HFFc6 (cell line): Measurements from ENCODE around the gene SLC16A12. TPM values are rescaled to one million over a fixed set of nuclear protein-coding genes. Genes with fewer than 3 reads are reported as not detected.
A peak's percentile ranks its signal among the peaks of the same experiment; 100 is the strongest.

Experiments used
- DNase-seq: peaks from one replicate; pipeline ENCODE4 v3.0.0-alpha.2; 2018
- H3K27ac Mint-ChIP-seq: 2 replicates; pipeline ENCODE4 v1.8.0; 2020; ENCODE audit warnings: mild to moderate bottlenecking, mixed read lengths
- H3K27me3 Mint-ChIP-seq: 2 replicates; pipeline ENCODE4 v1.8.0; 2021; ENCODE audit warnings: mild to moderate bottlenecking, moderate library complexity, mixed read lengths; ENCODE audit not compliant: insufficient read depth
- H3K36me3 Mint-ChIP-seq: 2 replicates; pipeline ENCODE4 v1.8.0; 2021; ENCODE audit warnings: low read depth, mixed read lengths
- H3K4me1 Mint-ChIP-seq: 2 replicates; pipeline ENCODE4 v1.8.0; 2020; ENCODE audit warnings: low read depth, mixed read lengths
- H3K4me3 Mint-ChIP-seq: 2 replicates; pipeline ENCODE4 v1.8.0; 2020; ENCODE audit warnings: mild to moderate bottlenecking, moderate library complexity, mixed read lengths
- H3K9me3 Mint-ChIP-seq: 2 replicates; pipeline ENCODE4 v1.8.0; 2020; ENCODE audit warnings: mild to moderate bottlenecking, mixed read lengths
- CTCF ChIP-seq: fragments of 200-600 bp; sonication (generic); IDR thresholded peaks from 2 replicates; pipeline ENCODE4 v1.5.0; 2021; ENCODE audit warnings: antibody characterized with exemption, mild to moderate bottlenecking
- long read RNA-seq: library from polyadenylated mRNA; unstranded; transcript quantifications from one replicate; pipeline ENCODE4 v2.0.0, GENCODE V29; 2019
- total RNA-seq, 6 experiments: library from RNA; stranded (reverse); fragmentation: NEBNext Ultra II Directional; extraction: Animal tissue kit (Norgen Biotek cat#: 25700); gene quantifications; 2 replicates in 1 of 6; 3 replicates in 5 of 6; pipeline ENCODE4 v1.2.3, GENCODE V29; 2021

The SLC16A12 gene, protein sequence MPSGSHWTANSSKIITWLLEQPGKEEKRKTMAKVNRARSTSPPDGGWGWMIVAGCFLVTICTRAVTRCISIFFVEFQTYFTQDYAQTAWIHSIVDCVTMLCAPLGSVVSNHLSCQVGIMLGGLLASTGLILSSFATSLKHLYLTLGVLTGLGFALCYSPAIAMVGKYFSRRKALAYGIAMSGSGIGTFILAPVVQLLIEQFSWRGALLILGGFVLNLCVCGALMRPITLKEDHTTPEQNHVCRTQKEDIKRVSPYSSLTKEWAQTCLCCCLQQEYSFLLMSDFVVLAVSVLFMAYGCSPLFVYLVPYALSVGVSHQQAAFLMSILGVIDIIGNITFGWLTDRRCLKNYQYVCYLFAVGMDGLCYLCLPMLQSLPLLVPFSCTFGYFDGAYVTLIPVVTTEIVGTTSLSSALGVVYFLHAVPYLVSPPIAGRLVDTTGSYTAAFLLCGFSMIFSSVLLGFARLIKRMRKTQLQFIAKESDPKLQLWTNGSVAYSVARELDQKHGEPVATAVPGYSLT
- not detected for total RNA-seq
- long read RNA-seq = 0 reads

- no peak for TF ChIP-seq CTCF
- Mint-ChIP-seq H3K27me3 (peaks cover 33% of the 10 kb centered on the region), H3K27ac (no peak within 1 kb of the TSS), H3K9me3 (no peaks in the 10 kb centered on the region), H3K4me1 (peaks cover 15% of the 10 kb centered on the region), H3K36me3 (peaks cover 4% of the 10 kb centered on the region), H3K4me3 (peak within 1 kb of the TSS; percentile 56; the same call in 1 of the 2 replicates)
- no peak for DNase-seq
Observed at GRCh38 chr10:89535171-89536012, at the start of gene SLC16A12. Gene SLC16A12 (minus strand): TSS chr10:89535594. CDS start chr10:89462578, 73,016 bp downstream.

- no peak for DNase-seq
- Mint-ChIP-seq H3K9me3 (peaks cover 3% of the 10 kb centered on the region; the same call in 1 of the 2 replicates), H3K4me3 (no peak overlapping the region), H3K27ac (no peak overlapping the region), H3K27me3 (peaks cover 2% of the 10 kb centered on the region), H3K36me3 (peaks cover 10% of the 10 kb centered on the region; the same call in 1 of the 2 replicates), H3K4me1 (no peaks in the 10 kb centered on the region)
- TF ChIP-seq CTCF = no peak
Observed at GRCh38 chr10:89582022-89582421, 46.6 kb upstream of the SLC16A12 start.

- Mint-ChIP-seq H3K4me3 (no peak overlapping the region), H3K36me3 (peaks cover 19% of the 10 kb centered on the region), H3K27ac (no peak overlapping the region), H3K27me3 (peaks cover 2% of the 10 kb centered on the region), H3K4me1 (peaks cover 16% of the 10 kb centered on the region), H3K9me3 (peaks cover 14% of the 10 kb centered on the region; the same call in 1 of the 2 replicates)
- TF ChIP-seq CTCF = no peak
- DNase-seq = no peak
Observed at GRCh38 chr10:89580243-89580642, 44.8 kb upstream of the SLC16A12 start.

- Mint-ChIP-seq H3K4me1 (peaks cover 27% of the 10 kb centered on the region), H3K27ac (no peak overlapping the region), H3K9me3 (peaks cover 14% of the 10 kb centered on the region; the same call in 1 of the 2 replicates), H3K4me3 (no peak overlapping the region), H3K36me3 (peaks cover 15% of the 10 kb centered on the region), H3K27me3 (peaks cover 2% of the 10 kb centered on the region)
- no peak for DNase-seq
- no peak for TF ChIP-seq CTCF
Observed at GRCh38 chr10:89576696-89577095, 41.3 kb upstream of the SLC16A12 start.

DNA sequence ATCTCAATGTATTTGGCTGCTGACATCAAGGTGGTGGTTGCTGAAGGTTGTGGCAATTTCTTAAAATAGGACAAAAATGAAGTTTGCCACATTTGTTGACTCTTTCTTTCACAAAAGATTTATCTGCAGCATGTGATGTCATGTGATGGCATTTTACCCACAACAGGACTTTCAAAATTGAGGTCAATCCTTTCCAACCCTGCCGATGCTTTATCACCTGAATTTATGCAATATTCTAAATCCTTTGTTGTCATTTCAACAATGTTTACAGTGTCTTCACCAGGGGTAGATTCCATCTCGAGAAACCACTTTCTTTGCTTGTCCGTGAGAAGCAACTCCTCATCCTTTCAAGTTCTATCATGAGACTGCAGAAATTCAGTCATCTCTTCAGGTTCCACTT, 40.6 kb upstream of the SLC16A12 start:
- Mint-ChIP-seq H3K4me3 (no peak overlapping the region), H3K36me3 (peaks cover 15% of the 10 kb centered on the region), H3K27me3 (peaks cover 2% of the 10 kb centered on the region), H3K9me3 (peaks cover 14% of the 10 kb centered on the region; the same call in 1 of the 2 replicates), H3K4me1 (peaks cover 27% of the 10 kb centered on the region), H3K27ac (no peak overlapping the region)
- no peak for TF ChIP-seq CTCF
- no peak for DNase-seq
